Diencephalon (tissue), 1 donor: ENCODE results near the gene TM4SF1. TPM values are rescaled to one million over a fixed set of nuclear protein-coding genes. Genes with fewer than 3 reads are reported as not detected.

Experiments used
- total RNA-seq: library from RNA; depleted of rRNA; stranded (reverse); fragments of >200 nt; gene quantifications from one replicate; pipeline ENCODE4 v1.2.3, GENCODE V29; 2014

The TM4SF1 gene, protein sequence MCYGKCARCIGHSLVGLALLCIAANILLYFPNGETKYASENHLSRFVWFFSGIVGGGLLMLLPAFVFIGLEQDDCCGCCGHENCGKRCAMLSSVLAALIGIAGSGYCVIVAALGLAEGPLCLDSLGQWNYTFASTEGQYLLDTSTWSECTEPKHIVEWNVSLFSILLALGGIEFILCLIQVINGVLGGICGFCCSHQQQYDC
- total RNA-seq = 17.3 TPM

DNA sequence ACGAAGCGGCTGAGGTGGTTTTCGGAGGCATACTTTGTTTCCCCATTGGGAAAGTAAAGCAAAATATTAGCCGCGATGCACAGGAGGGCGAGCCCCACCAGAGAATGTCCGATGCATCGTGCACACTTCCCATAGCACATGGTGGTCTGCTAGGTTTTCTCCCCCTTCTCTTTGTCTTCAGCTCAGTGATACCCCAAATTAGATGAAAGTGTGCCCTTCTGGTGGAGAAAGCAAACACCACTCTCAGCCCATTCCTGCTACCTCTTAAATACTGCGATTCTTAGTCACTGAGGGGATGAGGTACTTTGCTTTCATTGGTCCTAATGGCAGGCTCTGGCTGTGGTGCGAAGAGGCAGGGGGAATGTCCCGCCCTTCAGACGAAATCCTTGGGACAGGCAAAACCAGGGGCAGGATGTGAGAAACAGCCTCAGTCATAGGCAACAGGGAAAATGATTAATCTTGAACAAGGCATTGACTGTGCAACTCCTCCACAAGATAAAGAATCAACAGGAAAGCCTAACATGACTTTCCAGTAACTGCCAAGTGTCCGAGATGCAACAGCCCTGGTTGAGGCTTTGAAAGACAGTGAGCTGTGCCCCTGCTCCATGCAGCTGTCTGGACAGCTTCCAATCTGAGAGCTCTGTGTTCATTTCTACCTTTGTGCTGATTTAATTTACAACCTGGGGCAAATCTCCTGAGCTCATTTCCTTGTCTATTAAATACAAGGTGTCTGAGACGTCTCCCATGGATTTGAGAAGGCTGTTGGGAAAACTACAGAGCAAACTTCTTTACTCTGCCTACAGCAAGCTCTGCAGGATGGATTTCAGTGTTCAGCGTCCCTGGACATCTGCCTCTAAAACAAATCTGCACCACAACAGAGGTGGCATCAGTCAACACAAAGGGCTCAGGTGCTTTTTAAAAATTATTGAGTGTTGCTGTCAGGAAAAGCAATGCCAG, at the start of gene TM4SF1:
TM4SF1 (minus strand) TSS at position 242 of the 957 bp plus-strand sequence; CDS start at position 140, 102 bp downstream.

DNA sequence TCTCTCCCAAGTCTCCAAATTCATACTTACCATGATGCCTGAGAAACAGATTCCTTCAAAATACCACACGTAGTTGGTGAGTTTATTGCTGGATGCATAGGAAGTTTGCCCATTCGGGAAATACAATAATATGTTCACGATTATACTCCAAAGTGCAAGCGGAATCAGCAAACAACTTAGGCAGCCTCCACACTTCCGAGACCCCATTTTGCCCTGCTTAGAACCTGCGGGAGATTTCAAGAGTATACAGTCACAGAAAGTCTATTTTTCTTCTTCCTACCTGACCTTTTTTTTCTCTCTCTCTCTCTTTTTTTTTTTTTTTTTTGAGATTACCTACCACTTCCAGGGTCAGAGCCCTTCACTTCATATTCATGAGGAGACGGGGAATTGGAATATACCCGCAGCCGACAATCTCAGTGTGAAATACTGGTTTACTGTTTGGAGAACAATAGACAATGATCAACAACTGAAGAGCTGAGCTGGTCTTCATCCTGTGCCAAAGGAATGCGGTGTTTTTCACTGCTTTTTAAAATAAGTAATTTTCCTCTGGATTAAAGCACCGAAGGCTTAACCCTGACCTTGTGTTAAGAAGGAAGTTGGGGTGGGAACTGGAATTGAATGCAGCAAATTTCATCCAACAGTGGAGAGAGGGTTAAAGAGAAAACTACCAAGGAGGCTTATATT, 44.1 kb downstream of the TM4SF1 start, which contains the start of gene TM4SF18:
TM4SF18 (minus strand) TSS at position 461 of the 684 bp plus-strand sequence; CDS start at position 207, 254 bp downstream.

Other genes with a start within 250 kb of the TM4SF1 start
- gene HPS3, start 248.0 kb downstream of the TM4SF1 start, total RNA-seq = 22.4 TPM
- 12.0 TPM for gene CP, start 155.8 kb downstream of the TM4SF1 start, total RNA-seq
- gene TM4SF18, start 44.0 kb downstream of the TM4SF1 start, total RNA-seq = 4.8 TPM
- 0.92 TPM for gene TM4SF4, start 97.0 kb upstream of the TM4SF1 start, total RNA-seq